Keratinocyte (primary cell): ENCODE data around the gene ASIC2. TPM values are rescaled to one million over a fixed set of nuclear protein-coding genes. Genes with fewer than 3 reads are reported as not detected.

Source experiments
- DNase-seq: peaks from one replicate; pipeline ENCODE4 v3.0.0-alpha.2; 2011; ENCODE audit warnings: low read depth, missing footprints, low spot score
- FAIRE-seq: peaks from 2 replicates; lab custom pipeline; 2011; peaks lifted over from hg19 to GRCh38; lab: Jason Lieb, UNC
- H2AFZ ChIP-seq: 2 replicates; pipeline ENCODE4 v1.6.0; 2012; ENCODE audit warnings: low read length, control low read depth, inconsistent platforms; ENCODE audit not compliant: control insufficient read depth
- H3K27ac ChIP-seq: 2 replicates; pipeline ENCODE4 v1.5.1; 2011; ENCODE audit warnings: low read length; ENCODE audit not compliant: control insufficient read depth, insufficient read depth
- H3K27me3 ChIP-seq: 3 replicates; pipeline ENCODE4 v1.6.0; 2011; ENCODE audit warnings: low read length; ENCODE audit not compliant: control insufficient read depth, insufficient read depth; ENCODE audit errors: extremely low read depth
- H3K36me3 ChIP-seq, 2 experiments: 2 replicates in 1 of 2; 3 replicates in 1 of 2; pipeline ENCODE4 v1.5.1; 2011; ENCODE audit warnings: low read length in 2 of 2, mild to moderate bottlenecking in 1 of 2; ENCODE audit not compliant: control insufficient read depth in 2 of 2, insufficient read depth in 2 of 2; ENCODE audit errors: extremely low read depth in 1 of 2
- H3K4me1 ChIP-seq: 3 replicates; pipeline ENCODE4 v1.5.1; 2011; ENCODE audit warnings: low read length; ENCODE audit not compliant: control insufficient read depth, insufficient read depth; ENCODE audit errors: extremely low read depth
- H3K4me2 ChIP-seq: 3 replicates; pipeline ENCODE4 v1.6.0; 2011; ENCODE audit warnings: low read depth, low read length; ENCODE audit not compliant: control insufficient read depth, insufficient read depth; ENCODE audit errors: extremely low read depth
- H3K4me3 ChIP-seq, 3 experiments: fragments of 200-600 bp in 1 of 3; sonication (generic) in 1 of 3; 2 replicates in 2 of 3; 3 replicates in 1 of 3; pipeline ENCODE4 v1.5.1; 2011 to 2016; ENCODE audit warnings: low read length in 3 of 3, mild to moderate bottlenecking in 3 of 3, control low read depth in 2 of 3, inconsistent platforms in 1 of 3, low read depth in 1 of 3, mixed read lengths in 1 of 3, mixed run types in 1 of 3, moderate library complexity in 1 of 3; ENCODE audit not compliant: control insufficient read depth in 2 of 3, insufficient read depth in 2 of 3; ENCODE audit errors: extremely low read depth in 1 of 3
- H3K79me2 ChIP-seq: 2 replicates; pipeline ENCODE4 v1.6.0; 2012; ENCODE audit warnings: low read length; ENCODE audit not compliant: control insufficient read depth, insufficient read depth
- H3K9ac ChIP-seq: 3 replicates; pipeline ENCODE4 v1.6.0; 2011; ENCODE audit warnings: low read length; ENCODE audit not compliant: control insufficient read depth, insufficient read depth; ENCODE audit errors: extremely low read depth
- H3K9me1 ChIP-seq: 3 replicates; pipeline ENCODE4 v1.6.0; 2011; ENCODE audit warnings: low read length; ENCODE audit not compliant: control insufficient read depth, insufficient read depth; ENCODE audit errors: extremely low read depth
- H3K9me3 ChIP-seq: 2 replicates; pipeline ENCODE4 v1.5.1; 2012; ENCODE audit warnings: low read depth, low read length; ENCODE audit not compliant: control insufficient read depth
- H4K20me1 ChIP-seq: 3 replicates; pipeline ENCODE4 v1.6.0; 2011; ENCODE audit warnings: low read length; ENCODE audit not compliant: control insufficient read depth, insufficient read depth; ENCODE audit errors: extremely low read depth
- CTCF ChIP-seq, 3 experiments: IDR thresholded peaks in 1 of 3; conservative IDR thresholded peaks in 1 of 3; optimal IDR thresholded peaks in 1 of 3; 2 replicates in 2 of 3; 3 replicates in 1 of 3; pipeline versions ENCODE3 to v1.5.1; 2011; ENCODE audit warnings: low read length in 3 of 3, mild to moderate bottlenecking in 3 of 3, moderate library complexity in 2 of 3, control low read depth in 1 of 3, inconsistent platforms in 1 of 3; ENCODE audit not compliant: insufficient read depth in 2 of 3; ENCODE audit errors: extremely low read depth in 1 of 3
- EZH2 ChIP-seq: IDR thresholded peaks from one replicate; pipeline ENCODE4 v1.6.1; 2012; ENCODE audit warnings: inconsistent platforms, mild to moderate bottlenecking, low read length, moderate library complexity
- dilution Hi-C: fragments of 300-500 bp; cut with MboI; formaldehyde crosslinking; loops from one replicate; pipeline ENCODE4 v1.7.0; 2020; ENCODE audit warnings: low sequenced_read_pairs; ENCODE audit not compliant: extremely low pct_ligation_motif_present
- polyA plus RNA-seq, 5 experiments: library from polyadenylated mRNA; depleted of rRNA in 3 of 5; stranded (reverse) in 3 of 5; stranded (forward) in 1 of 5; unstranded in 1 of 5; fragments of >200 nt; gene quantifications; 1 replicate in 1 of 5; 2 replicates in 3 of 5; 3 replicates in 1 of 5; pipeline versions ENCODE4 v1.2.1 to v1.2.3, GENCODE V29; 2011 to 2012; ENCODE audit warnings: missing spikeins in 2 of 5, low read depth in 1 of 5, low replicate concordance in 1 of 5

The ASIC2 gene
- polyA plus RNA-seq, 1 donor (not counting 4 experiments of a cell fraction or from before 2014, with no cell fraction given), result not detected

GRCh38 chr17:33297643-33298042 is 4.5 kb upstream of the ASIC2 start:
- Histone ChIP-seq H3K4me2 (no peak overlapping the region), H3K9me1 (no peaks in the 10 kb centered on the region), H3K27ac (no peak overlapping the region), H3K9me3 (no peaks in the 10 kb centered on the region), H3K79me2 (no peaks in the 10 kb centered on the region), H2AFZ (no peak overlapping the region), H3K4me1 (no peaks in the 10 kb centered on the region), H3K9ac (no peak overlapping the region), H3K36me3 (no peaks in the 10 kb centered on the region), H3K27me3 (peaks cover 21% of the 10 kb centered on the region), H4K20me1 (no peaks in the 10 kb centered on the region), H3K4me3 (no peak overlapping the region)
- dilution Hi-C loops, result no loop called here
- DNase-seq (no peak), FAIRE-seq (no peak)
- TF ChIP-seq EZH2, result no peak
- no peak for TF ChIP-seq CTCF (optimal IDR thresholded peaks at IDR 0.05 in 1 of 3, IDR thresholded peaks at IDR 0.05 in 1 of 3, conservative IDR thresholded peaks at IDR 0.05 in 1 of 3; ENCODE audit: extremely low read depth in 1 of 3, insufficient read depth in 2 of 3, low read length in 3 of 3)

DNA sequence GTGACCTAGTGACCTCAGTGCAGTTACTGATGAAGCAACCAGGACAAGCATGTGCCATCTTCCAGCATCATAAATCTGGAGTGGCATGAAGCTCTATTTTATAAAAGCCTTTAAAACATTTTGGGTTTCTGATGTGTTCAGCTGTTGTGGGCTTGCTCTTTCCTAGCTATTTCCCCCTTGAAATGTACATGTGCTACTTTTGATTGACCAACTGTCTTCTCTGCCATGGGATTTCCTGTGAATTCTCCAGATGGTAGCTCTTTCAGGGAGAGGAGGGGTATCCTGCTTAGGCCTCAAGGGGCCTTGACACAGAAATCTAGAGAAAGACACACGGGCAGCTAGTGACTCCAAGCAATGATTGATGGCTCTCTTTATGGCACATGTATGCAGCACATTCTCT is 1.9 kb upstream of the ASIC2 start:
- H3K27me3 ChIP-seq, result peaks cover 30% of the 10 kb centered on the region

More for the DNA sequence above, 1.9 kb upstream of the ASIC2 start:
- DNase-seq, result no peak
- no peak for FAIRE-seq
- no peaks in the 10 kb centered on the region for H3K9me3 ChIP-seq
- H2AFZ ChIP-seq, result no peak overlapping the region
- H3K4me3 ChIP-seq, result no peak overlapping the region
- H3K9me1 ChIP-seq, result no peaks in the 10 kb centered on the region
- H3K4me1 ChIP-seq, result no peaks in the 10 kb centered on the region
- H4K20me1 ChIP-seq, result no peaks in the 10 kb centered on the region
- TF ChIP-seq CTCF (optimal IDR thresholded peaks at IDR 0.05 in 1 of 3, IDR thresholded peaks at IDR 0.05 in 1 of 3, conservative IDR thresholded peaks at IDR 0.05 in 1 of 3; ENCODE audit: extremely low read depth in 1 of 3, insufficient read depth in 2 of 3, low read length in 3 of 3) (no peak), EZH2 (no peak)
- dilution Hi-C loops, result no loop called here
- no peaks in the 10 kb centered on the region for H3K79me2 ChIP-seq
- no peaks in the 10 kb centered on the region for H3K36me3 ChIP-seq
- no peak overlapping the region for H3K9ac ChIP-seq
- H3K27ac ChIP-seq, result no peak overlapping the region
- H3K4me2 ChIP-seq, result no peak overlapping the region
